ENCODE data around the gene IHH. TPM values are rescaled to one million over a fixed set of nuclear protein-coding genes. Genes with fewer than 3 reads are reported as not detected.

Gene IHH
- total and polyA plus RNA-seq, 2 experiments from 2014 or later = 23.0 to 36.3 TPM

- Histone ChIP-seq H2AFZ (no peak overlapping the region), H3K9me2 (replicated peaks; ENCODE audit: insufficient read depth) (no peaks in the 10 kb centered on the region), H3K4me1 (ENCODE audit: insufficient read depth) (no peaks in the 10 kb centered on the region), H3K36me3 (replicated peaks; ENCODE audit: insufficient read depth, low read depth) (no peaks in the 10 kb centered on the region), H4K20me1 (ENCODE audit: insufficient read depth, poor library complexity, severe bottlenecking) (no peaks in the 10 kb centered on the region), H3K27me3 (peaks cover 20% of the 10 kb centered on the region), H3K4me2 (no peak overlapping the region), H3K9me3 (ENCODE audit: low read depth) (no peaks in the 10 kb centered on the region), H3K79me2 (no peaks in the 10 kb centered on the region), H3K27ac (no peak overlapping the region), H3K4me3 (no peak overlapping the region)
- no peak for TF ChIP-seq EZH2phosphoT487 (IDR thresholded peaks at IDR 0.05; ENCODE audit: low read depth, severe bottlenecking, unreplicated experiment)
- DNase-seq (ENCODE audit: low spot score) = no peak
- 56% methylated on average over 6 of the region's 6 CpGs for WGBS (ENCODE audit: low lambda C conversion rate, missing lambda C conversion rate)
Observed at GRCh38 chr2:219049282-219049681, 11.4 kb downstream of the IHH start.

DNA sequence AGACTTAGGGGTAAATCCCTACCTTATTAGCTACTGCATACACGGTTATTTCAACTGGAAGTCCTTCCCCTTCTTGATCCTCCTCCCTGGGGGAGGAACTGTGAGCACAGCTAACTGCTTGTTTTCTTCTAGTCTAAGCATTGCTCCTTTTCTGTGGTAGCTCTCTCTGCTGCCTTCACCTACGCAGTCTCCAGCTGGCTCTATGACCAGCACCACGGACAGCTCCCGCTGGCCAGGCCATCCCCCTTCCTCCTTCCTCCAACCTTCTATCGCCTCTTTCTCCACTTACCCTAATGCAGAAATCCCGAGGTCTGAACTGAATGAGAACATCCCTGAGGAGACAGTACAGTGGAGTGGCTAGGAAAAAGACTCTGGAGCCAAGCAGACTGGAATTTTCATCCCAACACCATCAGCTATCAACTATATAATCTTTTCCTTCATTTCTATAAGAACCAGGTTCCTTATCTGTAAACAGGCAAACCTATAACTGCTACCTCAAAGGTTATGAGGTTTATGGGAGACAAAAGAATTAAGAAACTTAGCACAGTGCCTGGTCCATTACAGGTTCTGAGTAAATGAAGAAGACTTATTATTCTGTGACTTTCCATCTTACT lies 14.7 kb downstream of the IHH start:
- Histone ChIP-seq H3K4me1 (ENCODE audit: insufficient read depth) (peaks cover 6% of the 10 kb centered on the region), H3K4me3 (no peak overlapping the region), H4K20me1 (ENCODE audit: insufficient read depth, poor library complexity, severe bottlenecking) (no peaks in the 10 kb centered on the region), H3K4me2 (no peak overlapping the region), H3K9me2 (replicated peaks; ENCODE audit: insufficient read depth) (no peaks in the 10 kb centered on the region), H3K79me2 (no peaks in the 10 kb centered on the region), H2AFZ (no peak overlapping the region), H3K36me3 (replicated peaks; ENCODE audit: insufficient read depth, low read depth) (no peaks in the 10 kb centered on the region), H3K9me3 (ENCODE audit: low read depth) (no peaks in the 10 kb centered on the region), H3K27me3 (peaks cover 36% of the 10 kb centered on the region), H3K27ac (no peak overlapping the region)
- 5% methylated on average over 6 of the region's 6 CpGs for WGBS (ENCODE audit: low lambda C conversion rate, missing lambda C conversion rate)
- TF ChIP-seq CTCF (IDR thresholded peaks at IDR 0.05; ENCODE audit: poor library complexity) = no peak
- no peak for TF ChIP-seq EZH2phosphoT487 (IDR thresholded peaks at IDR 0.05; ENCODE audit: low read depth, severe bottlenecking, unreplicated experiment)
- TF ChIP-seq EZH2 (IDR thresholded peaks at IDR 0.05; ENCODE audit: borderline replicate concordance) = no peak
- DNase-seq (ENCODE audit: low spot score) = peak; percentile 79

GRCh38 chr2:219042750-219043149 lies 18.0 kb downstream of the IHH start:
- no peak overlapping the region for H3K4me3 ChIP-seq
- peaks cover 6% of the 10 kb centered on the region for H3K4me1 ChIP-seq (ENCODE audit: insufficient read depth)
- no peak overlapping the region for H3K4me2 ChIP-seq
- WGBS (ENCODE audit: low lambda C conversion rate, missing lambda C conversion rate) = 61% methylated on average over 2 of the region's 2 CpGs
- H4K20me1 ChIP-seq (ENCODE audit: insufficient read depth, poor library complexity, severe bottlenecking) = no peaks in the 10 kb centered on the region
- H3K27ac ChIP-seq = peak overlapping the region; percentile 32
- no peaks in the 10 kb centered on the region for H3K36me3 ChIP-seq (replicated peaks; ENCODE audit: insufficient read depth, low read depth)
- no peaks in the 10 kb centered on the region for H3K79me2 ChIP-seq
- DNase-seq (ENCODE audit: low spot score) = peak; percentile 69
- no peaks in the 10 kb centered on the region for H3K9me3 ChIP-seq (ENCODE audit: low read depth)
- H3K27me3 ChIP-seq = peaks cover 36% of the 10 kb centered on the region
- TF ChIP-seq EZH2 (IDR thresholded peaks at IDR 0.05; ENCODE audit: borderline replicate concordance) = no peak
- TF ChIP-seq EZH2phosphoT487 (IDR thresholded peaks at IDR 0.05; ENCODE audit: low read depth, severe bottlenecking, unreplicated experiment) = no peak
- TF ChIP-seq CTCF (IDR thresholded peaks at IDR 0.05; ENCODE audit: poor library complexity) = no peak
- no peak overlapping the region for H2AFZ ChIP-seq
- H3K9me2 ChIP-seq (replicated peaks; ENCODE audit: insufficient read depth) = no peaks in the 10 kb centered on the region

- no peaks in the 10 kb centered on the region for H3K9me3 ChIP-seq (ENCODE audit: low read depth)
Observed at GRCh38 chr2:219042157-219042556, 18.6 kb downstream of the IHH start.

More at GRCh38 chr2:219042157-219042556, 18.6 kb downstream of the IHH start:
- Histone ChIP-seq H3K4me1 (ENCODE audit: insufficient read depth) (peaks cover 10% of the 10 kb centered on the region), H2AFZ (no peak overlapping the region), H3K36me3 (replicated peaks; ENCODE audit: insufficient read depth, low read depth) (no peaks in the 10 kb centered on the region), H3K27me3 (peaks cover 36% of the 10 kb centered on the region), H3K4me2 (no peak overlapping the region), H3K4me3 (no peak overlapping the region), H3K79me2 (no peaks in the 10 kb centered on the region), H4K20me1 (ENCODE audit: insufficient read depth, poor library complexity, severe bottlenecking) (no peaks in the 10 kb centered on the region), H3K9me2 (replicated peaks; ENCODE audit: insufficient read depth) (no peaks in the 10 kb centered on the region), H3K27ac (no peak overlapping the region)
- TF ChIP-seq EZH2 (IDR thresholded peaks at IDR 0.05; ENCODE audit: borderline replicate concordance) = no peak
- no peak for TF ChIP-seq CTCF (IDR thresholded peaks at IDR 0.05; ENCODE audit: poor library complexity)
- TF ChIP-seq EZH2phosphoT487 (IDR thresholded peaks at IDR 0.05; ENCODE audit: low read depth, severe bottlenecking, unreplicated experiment) = no peak
- DNase-seq (ENCODE audit: low spot score) = no peak
- 74% methylated on average over 4 of the region's 4 CpGs for WGBS (ENCODE audit: low lambda C conversion rate, missing lambda C conversion rate)
